GM23338 (cell line): Measurements from ENCODE around the gene CLDN16. TPM values are rescaled to one million over a fixed set of nuclear protein-coding genes. Genes with fewer than 3 reads are reported as not detected.
A peak's percentile ranks its signal among the peaks of the same experiment; 100 is the strongest.

ENCODE experiments used
- ATAC-seq: fragments of 200-7000 bp; cut with Tn5 transposase; 3 replicates; pipeline ENCODE4 v1.9.1; 2020
- DNase-seq: peaks from one replicate; pipeline ENCODE4 v3.0.0-alpha.2; 2015; ENCODE audit warnings: low spot score
- H2AFZ ChIP-seq: fragments of 200-600 bp; sonication (generic); 2 replicates; pipeline ENCODE4 v1.8.0; 2016; ENCODE audit warnings: antibody characterized with exemption, mild to moderate bottlenecking, moderate library complexity
- H3F3A ChIP-seq: fragments of 200-600 bp; sonication (generic); replicated peaks from 2 replicates; pipeline ENCODE4 v1.8.0; 2017; ENCODE audit warnings: antibody characterized with exemption, mixed run types, low read depth
- H3K27ac ChIP-seq: fragments of 200-600 bp; sonication (generic); 2 replicates; pipeline ENCODE4 v1.6.1; 2016; ENCODE audit warnings: low read depth
- H3K27me3 ChIP-seq: fragments of 200-600 bp; sonication (generic); 2 replicates; pipeline ENCODE4 v1.8.0; 2016; ENCODE audit warnings: mild to moderate bottlenecking, mixed run types, moderate library complexity; ENCODE audit not compliant: insufficient read depth
- H3K36me3 ChIP-seq: fragments of 200-600 bp; sonication (generic); 2 replicates; pipeline ENCODE4 v1.8.0; 2016; ENCODE audit warnings: mild to moderate bottlenecking; ENCODE audit not compliant: insufficient read depth
- H3K4me1 ChIP-seq: fragments of 200-600 bp; sonication (generic); 2 replicates; pipeline ENCODE4 v1.8.0; 2016; ENCODE audit warnings: mild to moderate bottlenecking, moderate library complexity; ENCODE audit not compliant: insufficient read depth
- H3K4me2 ChIP-seq: fragments of 200-600 bp; sonication (generic); 2 replicates; pipeline ENCODE4 v1.7.1; 2017; ENCODE audit warnings: mixed run types
- H3K4me3 ChIP-seq: fragments of 200-600 bp; sonication (generic); 2 replicates; pipeline ENCODE4 v1.6.1; 2016; ENCODE audit warnings: mixed run types
- H3K79me2 ChIP-seq: fragments of 200-600 bp; sonication (generic); replicated peaks from 2 replicates; pipeline ENCODE4 v1.8.0; 2017; ENCODE audit warnings: mild to moderate bottlenecking; ENCODE audit not compliant: insufficient read depth
- H3K9me2 ChIP-seq: fragments of 200-600 bp; sonication (generic); 2 replicates; pipeline ENCODE4 v1.8.0; 2017; ENCODE audit not compliant: insufficient read depth
- H4K20me1 ChIP-seq: fragments of 200-600 bp; sonication (generic); replicated peaks from 2 replicates; pipeline ENCODE4 v1.8.0; 2017; ENCODE audit warnings: mild to moderate bottlenecking; ENCODE audit not compliant: insufficient read depth
- H3K27ac Mint-ChIP-seq: 2 replicates; pipeline ENCODE4 v1.8.0; 2020; ENCODE audit warnings: inconsistent platforms, mild to moderate bottlenecking, moderate library complexity, mixed read lengths
- H3K27me3 Mint-ChIP-seq: 3 replicates; pipeline ENCODE4 v1.8.0; 2022; ENCODE audit warnings: low read depth, mild to moderate bottlenecking, moderate library complexity, mixed read lengths, inconsistent platforms; ENCODE audit not compliant: insufficient read depth, poor library complexity
- H3K36me3 Mint-ChIP-seq: 3 replicates; pipeline ENCODE4 v1.8.0; 2021; ENCODE audit warnings: low read depth, mild to moderate bottlenecking, inconsistent platforms, moderate library complexity, mixed read lengths
- H3K4me1 Mint-ChIP-seq: 3 replicates; pipeline ENCODE4 v1.8.0; 2020; ENCODE audit warnings: mild to moderate bottlenecking, inconsistent platforms, mixed read lengths
- H3K4me3 Mint-ChIP-seq: 3 replicates; pipeline ENCODE4 v1.8.0; 2021; ENCODE audit warnings: moderate library complexity, mild to moderate bottlenecking, inconsistent platforms, mixed read lengths
- H3K9me3 Mint-ChIP-seq: 3 replicates; pipeline ENCODE4 v1.8.0; 2020; ENCODE audit warnings: moderate library complexity, mild to moderate bottlenecking, inconsistent platforms, mixed read lengths
- CREB1 ChIP-seq: fragments of 250-450 bp; sonication (Bioruptor Pico); IDR thresholded peaks from 2 replicates; pipeline ENCODE4 v1.5.0; 2020; ENCODE audit warnings: low read depth, mild to moderate bottlenecking, moderate library complexity
- EZH2phosphoT487 ChIP-seq: fragments of 200-600 bp; sonication (generic); IDR thresholded peaks from one replicate; pipeline ENCODE4 v1.8.1; 2018; ENCODE audit warnings: antibody characterized with exemption; ENCODE audit not compliant: unreplicated experiment
- NANOG ChIP-seq: IDR thresholded peaks from 2 replicates; pipeline ENCODE4 v1.6.1; 2016; ENCODE audit warnings: antibody characterized with exemption, borderline replicate concordance
- ZNF114 ChIP-seq: fragments of 250-450 bp; sonication (Bioruptor Pico); IDR thresholded peaks from 2 replicates; pipeline ENCODE4 v1.5.0; 2020; ENCODE audit warnings: mild to moderate bottlenecking, moderate library complexity
- ZNF331 ChIP-seq: fragments of 250-450 bp; sonication (Bioruptor Pico); IDR thresholded peaks from 2 replicates; pipeline ENCODE4 v1.5.0; 2020; ENCODE audit warnings: low read depth, mild to moderate bottlenecking, moderate library complexity
- polyA plus RNA-seq: library from polyadenylated mRNA; unstranded; fragments of >200 nt; fragmentation: Nextera tagmentation; extraction: Ambion mirVana; gene quantifications from 2 replicates; pipeline ENCODE4 v1.2.1, GENCODE V29; 2016
- total RNA-seq: library from RNA; depleted of rRNA; stranded (reverse); fragments of >200 nt; shearing (Covaris generic); gene quantifications from 2 replicates; pipeline ENCODE4 v1.2.3, GENCODE V29; 2014
- TF ChIP-seq, protein P1 (sequence below): fragments of 250-450 bp; sonication (Bioruptor Pico); IDR thresholded peaks from 2 replicates; pipeline ENCODE4 v1.5.0; 2020; ENCODE audit warnings: mild to moderate bottlenecking, moderate library complexity
- TF ChIP-seq, protein P2 (sequence below): IDR thresholded peaks from 2 replicates; pipeline ENCODE4 v1.6.1; 2016; ENCODE audit warnings: antibody characterized with exemption

The CLDN16 gene
- total and polyA plus RNA-seq, 2 experiments from 2014 or later, result 0.06 TPM; not detected in 1

DNA sequence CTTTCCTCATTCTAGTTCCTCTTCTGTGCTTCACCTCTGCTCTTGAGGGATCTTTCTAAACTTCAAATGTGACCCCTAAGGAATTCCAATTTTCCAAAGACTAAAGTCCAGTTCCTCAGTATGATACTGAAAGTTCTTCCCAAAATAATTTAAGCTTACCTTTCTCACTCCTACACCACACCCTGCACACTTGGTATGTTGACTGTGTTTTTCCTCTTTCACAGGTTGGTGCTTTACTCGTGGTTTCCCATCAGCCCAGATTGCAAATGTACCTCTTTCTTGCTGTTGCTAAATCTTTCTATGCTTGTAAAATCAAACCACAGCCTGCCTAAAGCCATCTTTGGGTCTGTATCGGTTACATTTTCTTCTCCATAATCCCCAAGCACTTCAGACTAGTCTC is 30.5 kb upstream of the CLDN16 start:
- no peak for DNase-seq
- peaks cover 5% of the 10 kb centered on the region; the same call in 2 of the 3 replicates for H3K36me3 Mint-ChIP-seq
- peak overlapping the region; percentile 48; the same call in 1 of the 2 replicates for H2AFZ ChIP-seq
- H3K27me3 Mint-ChIP-seq, result no peaks in the 10 kb centered on the region
- no peaks in the 10 kb centered on the region for H4K20me1 ChIP-seq
- no peak for ATAC-seq
- peaks cover 17% of the 10 kb centered on the region for H3K4me1 Mint-ChIP-seq
- no peaks in the 10 kb centered on the region; the same call in 1 of the 2 replicates for H3K9me2 ChIP-seq
- no peak overlapping the region for H3K4me3 Mint-ChIP-seq
- H3K79me2 ChIP-seq, result no peaks in the 10 kb centered on the region
- H3K9me3 Mint-ChIP-seq, result peaks cover 9% of the 10 kb centered on the region; the same call in 2 of the 3 replicates
- H3K4me2 ChIP-seq, result no peak overlapping the region
- no peaks in the 10 kb centered on the region for H3K27me3 ChIP-seq
- peaks cover 5% of the 10 kb centered on the region for H3K4me1 ChIP-seq
- H3K4me3 ChIP-seq, result no peak overlapping the region
- no peak overlapping the region for H3K27ac ChIP-seq
- H3F3A ChIP-seq, result no peaks in the 10 kb centered on the region
- no peak for TF ChIP-seq ZNF114 (CRISPR knock-in tag)
- TF ChIP-seq, protein P1, sequence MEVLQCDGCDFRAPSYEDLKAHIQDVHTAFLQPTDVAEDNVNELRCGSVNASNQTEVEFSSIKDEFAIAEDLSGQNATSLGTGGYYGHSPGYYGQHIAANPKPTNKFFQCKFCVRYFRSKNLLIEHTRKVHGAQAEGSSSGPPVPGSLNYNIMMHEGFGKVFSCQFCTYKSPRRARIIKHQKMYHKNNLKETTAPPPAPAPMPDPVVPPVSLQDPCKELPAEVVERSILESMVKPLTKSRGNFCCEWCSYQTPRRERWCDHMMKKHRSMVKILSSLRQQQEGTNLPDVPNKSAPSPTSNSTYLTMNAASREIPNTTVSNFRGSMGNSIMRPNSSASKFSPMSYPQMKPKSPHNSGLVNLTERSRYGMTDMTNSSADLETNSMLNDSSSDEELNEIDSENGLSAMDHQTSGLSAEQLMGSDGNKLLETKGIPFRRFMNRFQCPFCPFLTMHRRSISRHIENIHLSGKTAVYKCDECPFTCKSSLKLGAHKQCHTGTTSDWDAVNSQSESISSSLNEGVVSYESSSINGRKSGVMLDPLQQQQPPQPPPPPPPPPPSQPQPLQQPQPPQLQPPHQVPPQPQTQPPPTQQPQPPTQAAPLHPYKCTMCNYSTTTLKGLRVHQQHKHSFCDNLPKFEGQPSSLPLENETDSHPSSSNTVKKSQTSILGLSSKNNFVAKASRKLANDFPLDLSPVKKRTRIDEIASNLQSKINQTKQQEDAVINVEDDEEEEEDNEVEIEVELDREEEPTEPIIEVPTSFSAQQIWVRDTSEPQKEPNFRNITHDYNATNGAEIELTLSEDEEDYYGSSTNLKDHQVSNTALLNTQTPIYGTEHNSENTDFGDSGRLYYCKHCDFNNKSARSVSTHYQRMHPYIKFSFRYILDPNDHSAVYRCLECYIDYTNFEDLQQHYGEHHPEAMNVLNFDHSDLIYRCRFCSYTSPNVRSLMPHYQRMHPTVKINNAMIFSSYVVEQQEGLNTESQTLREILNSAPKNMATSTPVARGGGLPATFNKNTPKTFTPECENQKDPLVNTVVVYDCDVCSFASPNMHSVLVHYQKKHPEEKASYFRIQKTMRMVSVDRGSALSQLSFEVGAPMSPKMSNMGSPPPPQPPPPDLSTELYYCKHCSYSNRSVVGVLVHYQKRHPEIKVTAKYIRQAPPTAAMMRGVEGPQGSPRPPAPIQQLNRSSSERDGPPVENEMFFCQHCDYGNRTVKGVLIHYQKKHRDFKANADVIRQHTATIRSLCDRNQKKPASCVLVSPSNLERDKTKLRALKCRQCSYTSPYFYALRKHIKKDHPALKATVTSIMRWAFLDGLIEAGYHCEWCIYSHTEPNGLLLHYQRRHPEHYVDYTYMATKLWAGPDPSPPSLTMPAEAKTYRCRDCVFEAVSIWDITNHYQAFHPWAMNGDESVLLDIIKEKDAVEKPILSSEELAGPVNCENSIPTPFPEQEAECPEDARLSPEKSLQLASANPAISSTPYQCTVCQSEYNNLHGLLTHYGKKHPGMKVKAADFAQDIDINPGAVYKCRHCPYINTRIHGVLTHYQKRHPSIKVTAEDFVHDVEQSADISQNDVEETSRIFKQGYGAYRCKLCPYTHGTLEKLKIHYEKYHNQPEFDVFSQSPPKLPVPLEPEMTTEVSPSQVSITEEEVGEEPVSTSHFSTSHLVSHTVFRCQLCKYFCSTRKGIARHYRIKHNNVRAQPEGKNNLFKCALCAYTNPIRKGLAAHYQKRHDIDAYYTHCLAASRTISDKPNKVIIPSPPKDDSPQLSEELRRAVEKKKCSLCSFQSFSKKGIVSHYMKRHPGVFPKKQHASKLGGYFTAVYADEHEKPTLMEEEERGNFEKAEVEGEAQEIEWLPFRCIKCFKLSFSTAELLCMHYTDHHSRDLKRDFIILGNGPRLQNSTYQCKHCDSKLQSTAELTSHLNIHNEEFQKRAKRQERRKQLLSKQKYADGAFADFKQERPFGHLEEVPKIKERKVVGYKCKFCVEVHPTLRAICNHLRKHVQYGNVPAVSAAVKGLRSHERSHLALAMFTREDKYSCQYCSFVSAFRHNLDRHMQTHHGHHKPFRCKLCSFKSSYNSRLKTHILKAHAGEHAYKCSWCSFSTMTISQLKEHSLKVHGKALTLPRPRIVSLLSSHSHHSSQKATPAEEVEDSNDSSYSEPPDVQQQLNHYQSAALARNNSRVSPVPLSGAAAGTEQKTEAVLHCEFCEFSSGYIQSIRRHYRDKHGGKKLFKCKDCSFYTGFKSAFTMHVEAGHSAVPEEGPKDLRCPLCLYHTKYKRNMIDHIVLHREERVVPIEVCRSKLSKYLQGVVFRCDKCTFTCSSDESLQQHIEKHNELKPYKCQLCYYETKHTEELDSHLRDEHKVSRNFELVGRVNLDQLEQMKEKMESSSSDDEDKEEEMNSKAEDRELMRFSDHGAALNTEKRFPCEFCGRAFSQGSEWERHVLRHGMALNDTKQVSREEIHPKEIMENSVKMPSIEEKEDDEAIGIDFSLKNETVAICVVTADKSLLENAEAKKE, result no peak
- no peak for TF ChIP-seq NANOG
- TF ChIP-seq ZNF331 (CRISPR knock-in tag), result no peak
- no peak for TF ChIP-seq EZH2phosphoT487
- no peak for TF ChIP-seq CREB1 (CRISPR knock-in tag)
- TF ChIP-seq, protein P2, sequence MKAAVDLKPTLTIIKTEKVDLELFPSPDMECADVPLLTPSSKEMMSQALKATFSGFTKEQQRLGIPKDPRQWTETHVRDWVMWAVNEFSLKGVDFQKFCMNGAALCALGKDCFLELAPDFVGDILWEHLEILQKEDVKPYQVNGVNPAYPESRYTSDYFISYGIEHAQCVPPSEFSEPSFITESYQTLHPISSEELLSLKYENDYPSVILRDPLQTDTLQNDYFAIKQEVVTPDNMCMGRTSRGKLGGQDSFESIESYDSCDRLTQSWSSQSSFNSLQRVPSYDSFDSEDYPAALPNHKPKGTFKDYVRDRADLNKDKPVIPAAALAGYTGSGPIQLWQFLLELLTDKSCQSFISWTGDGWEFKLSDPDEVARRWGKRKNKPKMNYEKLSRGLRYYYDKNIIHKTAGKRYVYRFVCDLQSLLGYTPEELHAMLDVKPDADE, result no peak
- no peaks in the 10 kb centered on the region for H3K36me3 ChIP-seq
- H3K27ac Mint-ChIP-seq, result no peak overlapping the region
